GM23338 (cell line): Measurements from ENCODE around the gene TENM4. TPM values are rescaled to one million over a fixed set of nuclear protein-coding genes. Genes with fewer than 3 reads are reported as not detected.
A peak's percentile ranks its signal among the peaks of the same experiment; 100 is the strongest.

ENCODE experiments used
- ATAC-seq: fragments of 200-7000 bp; cut with Tn5 transposase; 3 replicates; pipeline ENCODE4 v1.9.1; 2020
- DNase-seq: peaks from one replicate; pipeline ENCODE4 v3.0.0-alpha.2; 2015; ENCODE audit warnings: low spot score
- H2AFZ ChIP-seq: fragments of 200-600 bp; sonication (generic); 2 replicates; pipeline ENCODE4 v1.8.0; 2016; ENCODE audit warnings: antibody characterized with exemption, mild to moderate bottlenecking, moderate library complexity
- H3F3A ChIP-seq: fragments of 200-600 bp; sonication (generic); replicated peaks from 2 replicates; pipeline ENCODE4 v1.8.0; 2017; ENCODE audit warnings: antibody characterized with exemption, mixed run types, low read depth
- H3K27ac ChIP-seq: fragments of 200-600 bp; sonication (generic); 2 replicates; pipeline ENCODE4 v1.6.1; 2016; ENCODE audit warnings: low read depth
- H3K27me3 ChIP-seq: fragments of 200-600 bp; sonication (generic); 2 replicates; pipeline ENCODE4 v1.8.0; 2016; ENCODE audit warnings: mild to moderate bottlenecking, mixed run types, moderate library complexity; ENCODE audit not compliant: insufficient read depth
- H3K36me3 ChIP-seq: fragments of 200-600 bp; sonication (generic); 2 replicates; pipeline ENCODE4 v1.8.0; 2016; ENCODE audit warnings: mild to moderate bottlenecking; ENCODE audit not compliant: insufficient read depth
- H3K4me1 ChIP-seq: fragments of 200-600 bp; sonication (generic); 2 replicates; pipeline ENCODE4 v1.8.0; 2016; ENCODE audit warnings: mild to moderate bottlenecking, moderate library complexity; ENCODE audit not compliant: insufficient read depth
- H3K4me2 ChIP-seq: fragments of 200-600 bp; sonication (generic); 2 replicates; pipeline ENCODE4 v1.7.1; 2017; ENCODE audit warnings: mixed run types
- H3K4me3 ChIP-seq: fragments of 200-600 bp; sonication (generic); 2 replicates; pipeline ENCODE4 v1.6.1; 2016; ENCODE audit warnings: mixed run types
- H3K79me2 ChIP-seq: fragments of 200-600 bp; sonication (generic); replicated peaks from 2 replicates; pipeline ENCODE4 v1.8.0; 2017; ENCODE audit warnings: mild to moderate bottlenecking; ENCODE audit not compliant: insufficient read depth
- H3K9me2 ChIP-seq: fragments of 200-600 bp; sonication (generic); 2 replicates; pipeline ENCODE4 v1.8.0; 2017; ENCODE audit not compliant: insufficient read depth
- H4K20me1 ChIP-seq: fragments of 200-600 bp; sonication (generic); replicated peaks from 2 replicates; pipeline ENCODE4 v1.8.0; 2017; ENCODE audit warnings: mild to moderate bottlenecking; ENCODE audit not compliant: insufficient read depth
- H3K27ac Mint-ChIP-seq: 2 replicates; pipeline ENCODE4 v1.8.0; 2020; ENCODE audit warnings: inconsistent platforms, mild to moderate bottlenecking, moderate library complexity, mixed read lengths
- H3K27me3 Mint-ChIP-seq: 3 replicates; pipeline ENCODE4 v1.8.0; 2022; ENCODE audit warnings: low read depth, mild to moderate bottlenecking, moderate library complexity, mixed read lengths, inconsistent platforms; ENCODE audit not compliant: insufficient read depth, poor library complexity
- H3K36me3 Mint-ChIP-seq: 3 replicates; pipeline ENCODE4 v1.8.0; 2021; ENCODE audit warnings: low read depth, mild to moderate bottlenecking, inconsistent platforms, moderate library complexity, mixed read lengths
- H3K4me1 Mint-ChIP-seq: 3 replicates; pipeline ENCODE4 v1.8.0; 2020; ENCODE audit warnings: mild to moderate bottlenecking, inconsistent platforms, mixed read lengths
- H3K4me3 Mint-ChIP-seq: 3 replicates; pipeline ENCODE4 v1.8.0; 2021; ENCODE audit warnings: moderate library complexity, mild to moderate bottlenecking, inconsistent platforms, mixed read lengths
- H3K9me3 Mint-ChIP-seq: 3 replicates; pipeline ENCODE4 v1.8.0; 2020; ENCODE audit warnings: moderate library complexity, mild to moderate bottlenecking, inconsistent platforms, mixed read lengths
- CREB1 ChIP-seq: fragments of 250-450 bp; sonication (Bioruptor Pico); IDR thresholded peaks from 2 replicates; pipeline ENCODE4 v1.5.0; 2020; ENCODE audit warnings: low read depth, mild to moderate bottlenecking, moderate library complexity
- CTCF ChIP-seq, 2 experiments: fragments of 200-600 bp in 1 of 2; sonication (generic) in 1 of 2; conservative IDR thresholded peaks; 2 replicates each; pipeline versions ENCODE4 v1.5.1 to v1.6.1; 2016 to 2017; ENCODE audit warnings: antibody characterized with exemption in 2 of 2, low read depth in 2 of 2, mild to moderate bottlenecking in 2 of 2, moderate library complexity in 1 of 2
- EZH2 ChIP-seq: fragments of 200-600 bp; sonication (generic); IDR thresholded peaks from one replicate; pipeline ENCODE4 v1.8.0; 2017; ENCODE audit warnings: antibody characterized with exemption, mild to moderate bottlenecking, low read depth; ENCODE audit not compliant: unreplicated experiment
- EZH2phosphoT487 ChIP-seq: fragments of 200-600 bp; sonication (generic); IDR thresholded peaks from one replicate; pipeline ENCODE4 v1.8.1; 2018; ENCODE audit warnings: antibody characterized with exemption; ENCODE audit not compliant: unreplicated experiment
- JUNB ChIP-seq: IDR thresholded peaks from one replicate; pipeline ENCODE4 v1.6.1; 2016; ENCODE audit warnings: antibody characterized with exemption; ENCODE audit not compliant: unreplicated experiment
- NANOG ChIP-seq: IDR thresholded peaks from 2 replicates; pipeline ENCODE4 v1.6.1; 2016; ENCODE audit warnings: antibody characterized with exemption, borderline replicate concordance
- POLR2AphosphoS5 ChIP-seq: IDR thresholded peaks from 2 replicates; pipeline ENCODE4 v1.6.1; 2016; ENCODE audit warnings: antibody characterized with exemption, low read depth
- REST ChIP-seq: IDR thresholded peaks from one replicate; pipeline ENCODE4 v1.6.1; 2018; ENCODE audit warnings: antibody characterized with exemption; ENCODE audit not compliant: unreplicated experiment
- STAT1 ChIP-seq: IDR thresholded peaks from one replicate; pipeline ENCODE4 v1.6.1; 2016; ENCODE audit warnings: antibody characterized with exemption; ENCODE audit not compliant: unreplicated experiment
- ZNF114 ChIP-seq: fragments of 250-450 bp; sonication (Bioruptor Pico); IDR thresholded peaks from 2 replicates; pipeline ENCODE4 v1.5.0; 2020; ENCODE audit warnings: mild to moderate bottlenecking, moderate library complexity
- ZNF331 ChIP-seq: fragments of 250-450 bp; sonication (Bioruptor Pico); IDR thresholded peaks from 2 replicates; pipeline ENCODE4 v1.5.0; 2020; ENCODE audit warnings: low read depth, mild to moderate bottlenecking, moderate library complexity
- polyA plus RNA-seq: library from polyadenylated mRNA; unstranded; fragments of >200 nt; fragmentation: Nextera tagmentation; extraction: Ambion mirVana; gene quantifications from 2 replicates; pipeline ENCODE4 v1.2.1, GENCODE V29; 2016
- total RNA-seq: library from RNA; depleted of rRNA; stranded (reverse); fragments of >200 nt; shearing (Covaris generic); gene quantifications from 2 replicates; pipeline ENCODE4 v1.2.3, GENCODE V29; 2014

Gene TENM4
- total and polyA plus RNA-seq, 2 experiments from 2014 or later: 7.3 TPM

GRCh38 chr11:79077702-79078330 lies 363.0 kb downstream of the TENM4 start:
- H3K27me3 ChIP-seq: no peaks in the 10 kb centered on the region
- H3K36me3 ChIP-seq: no peaks in the 10 kb centered on the region
- H3K27ac ChIP-seq: no peak overlapping the region
- DNase-seq: no peak
- no peaks in the 10 kb centered on the region for H3F3A ChIP-seq
- H3K4me1 ChIP-seq: peaks cover 10% of the 10 kb centered on the region; the same call in 1 of the 2 replicates
- no peaks in the 10 kb centered on the region for H3K79me2 ChIP-seq
- no peaks in the 10 kb centered on the region for H4K20me1 ChIP-seq
- peaks cover 10% of the 10 kb centered on the region for H3K9me3 Mint-ChIP-seq
- peaks cover 21% of the 10 kb centered on the region for H3K4me1 Mint-ChIP-seq
- H3K36me3 Mint-ChIP-seq: peaks cover 7% of the 10 kb centered on the region; the same call in 2 of the 3 replicates
- TF ChIP-seq ZNF331 (no peak), EZH2 (no peak), CTCF (conservative IDR thresholded peaks at IDR 0.05; ENCODE audit: low read depth in 2 of 2) (no peak), JUNB (no peak), REST (no peak), ZNF114 (CRISPR knock-in tag) (no peak), NANOG (no peak), EZH2phosphoT487 (no peak), CREB1 (no peak), STAT1 (no peak)
- no peak for ATAC-seq
- H3K4me3 ChIP-seq: no peak overlapping the region
- H3K9me2 ChIP-seq: no peaks in the 10 kb centered on the region
- H3K27me3 Mint-ChIP-seq: peaks cover 3% of the 10 kb centered on the region
- H2AFZ ChIP-seq: no peak overlapping the region
- H3K27ac Mint-ChIP-seq: no peak overlapping the region
- H3K4me3 Mint-ChIP-seq: no peak overlapping the region
- no peak overlapping the region for H3K4me2 ChIP-seq

- ATAC-seq: peak; percentile 74
- Histone ChIP-seq H3K36me3 (no peaks in the 10 kb centered on the region), H3K9me2 (no peaks in the 10 kb centered on the region), H3K4me1 (peaks cover 10% of the 10 kb centered on the region; the same call in 1 of the 2 replicates), H3F3A (no peaks in the 10 kb centered on the region), H3K27ac (no peak overlapping the region), H3K4me3 (no peak overlapping the region), H4K20me1 (no peaks in the 10 kb centered on the region), H3K4me2 (no peak overlapping the region), H3K79me2 (no peaks in the 10 kb centered on the region), H2AFZ (no peak overlapping the region), H3K27me3 (no peaks in the 10 kb centered on the region)
- Mint-ChIP-seq H3K9me3 (peaks cover 10% of the 10 kb centered on the region), H3K4me1 (peaks cover 21% of the 10 kb centered on the region), H3K36me3 (peaks cover 7% of the 10 kb centered on the region; the same call in 2 of the 3 replicates), H3K4me3 (no peak overlapping the region), H3K27ac (no peak overlapping the region), H3K27me3 (no peaks in the 10 kb centered on the region)
- TF ChIP-seq POLR2AphosphoS5 (no peak), CTCF (conservative IDR thresholded peaks at IDR 0.05; ENCODE audit: low read depth in 2 of 2) (peak; percentile 77 to 87), EZH2phosphoT487 (no peak)
- DNase-seq: peak; percentile 75
These were observed 364.2 kb downstream of the TENM4 start for GRCh38 chr11:79076526-79077115.
